22Rv1 (cell line): ENCODE data around the gene CNIH4.

Experiments
- ZFX ChIP-seq: fragments of 450-650 bp; IDR thresholded peaks from 2 replicates; pipeline ENCODE4 v1.6.1; 2017; ENCODE audit warnings: antibody characterized with exemption, borderline replicate concordance
- TF ChIP-seq, protein P1 (sequence below): fragments of 450-650 bp; IDR thresholded peaks from 2 replicates; pipeline ENCODE4 v1.5.1; 2017; ENCODE audit warnings: mild to moderate bottlenecking

DNA sequence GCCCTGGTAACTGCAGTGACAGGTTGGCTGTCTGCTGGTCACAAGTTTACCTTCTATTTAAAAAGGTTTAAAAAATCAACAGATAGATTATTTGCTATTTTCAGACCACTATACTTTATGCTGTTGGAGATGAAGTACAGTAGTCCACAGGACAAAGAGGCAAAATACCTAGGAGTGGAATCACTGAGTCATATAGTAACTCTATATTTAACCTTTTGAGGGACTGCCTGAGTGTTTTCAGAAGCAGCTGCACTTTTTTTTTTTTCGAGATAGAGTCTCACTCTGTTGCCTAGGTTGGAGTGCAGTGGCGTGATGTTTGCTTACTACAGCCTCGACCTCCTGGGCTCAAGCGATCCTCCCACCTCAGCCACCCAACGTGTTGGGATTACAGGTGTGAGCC is 11.7 kb downstream of the CNIH4 start:
- TF ChIP-seq, protein P1, sequence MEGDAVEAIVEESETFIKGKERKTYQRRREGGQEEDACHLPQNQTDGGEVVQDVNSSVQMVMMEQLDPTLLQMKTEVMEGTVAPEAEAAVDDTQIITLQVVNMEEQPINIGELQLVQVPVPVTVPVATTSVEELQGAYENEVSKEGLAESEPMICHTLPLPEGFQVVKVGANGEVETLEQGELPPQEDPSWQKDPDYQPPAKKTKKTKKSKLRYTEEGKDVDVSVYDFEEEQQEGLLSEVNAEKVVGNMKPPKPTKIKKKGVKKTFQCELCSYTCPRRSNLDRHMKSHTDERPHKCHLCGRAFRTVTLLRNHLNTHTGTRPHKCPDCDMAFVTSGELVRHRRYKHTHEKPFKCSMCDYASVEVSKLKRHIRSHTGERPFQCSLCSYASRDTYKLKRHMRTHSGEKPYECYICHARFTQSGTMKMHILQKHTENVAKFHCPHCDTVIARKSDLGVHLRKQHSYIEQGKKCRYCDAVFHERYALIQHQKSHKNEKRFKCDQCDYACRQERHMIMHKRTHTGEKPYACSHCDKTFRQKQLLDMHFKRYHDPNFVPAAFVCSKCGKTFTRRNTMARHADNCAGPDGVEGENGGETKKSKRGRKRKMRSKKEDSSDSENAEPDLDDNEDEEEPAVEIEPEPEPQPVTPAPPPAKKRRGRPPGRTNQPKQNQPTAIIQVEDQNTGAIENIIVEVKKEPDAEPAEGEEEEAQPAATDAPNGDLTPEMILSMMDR = no peak
- no peak for TF ChIP-seq ZFX
